Measurements from ENCODE around the gene ATXN2. TPM values are rescaled to one million over a fixed set of nuclear protein-coding genes. Genes with fewer than 3 reads are reported as not detected.
A peak's percentile ranks its signal among the peaks of the same experiment; 100 is the strongest.
"Not testable (repeated sequence)": the region's sequence is repeated elsewhere in the genome, so short reads cannot be mapped to it uniquely, and the experiment has no call there.

Gene ATXN2
- total RNA-seq, 1 donor from 2014 or later: 70.3 TPM

GRCh38 chr12:111467092-111467856 is 131.8 kb downstream of the ATXN2 start:
- Histone ChIP-seq H3K9me3 (no peaks in the 10 kb centered on the region), H3K4me1 (no peaks in the 10 kb centered on the region), H3K27me3 (ENCODE audit: low read depth) (no peaks in the 10 kb centered on the region), H3K36me3 (peaks cover 57% of the 10 kb centered on the region), H3K4me3 (no peak overlapping the region), H3K27ac (no peak overlapping the region)
- ATAC-seq: peak in 1 of 2 donors; percentile 11
- intact Hi-C loops (cut with DNase I): no loop called here
- no peak for DNase-seq
- TF ChIP-seq, protein P1, sequence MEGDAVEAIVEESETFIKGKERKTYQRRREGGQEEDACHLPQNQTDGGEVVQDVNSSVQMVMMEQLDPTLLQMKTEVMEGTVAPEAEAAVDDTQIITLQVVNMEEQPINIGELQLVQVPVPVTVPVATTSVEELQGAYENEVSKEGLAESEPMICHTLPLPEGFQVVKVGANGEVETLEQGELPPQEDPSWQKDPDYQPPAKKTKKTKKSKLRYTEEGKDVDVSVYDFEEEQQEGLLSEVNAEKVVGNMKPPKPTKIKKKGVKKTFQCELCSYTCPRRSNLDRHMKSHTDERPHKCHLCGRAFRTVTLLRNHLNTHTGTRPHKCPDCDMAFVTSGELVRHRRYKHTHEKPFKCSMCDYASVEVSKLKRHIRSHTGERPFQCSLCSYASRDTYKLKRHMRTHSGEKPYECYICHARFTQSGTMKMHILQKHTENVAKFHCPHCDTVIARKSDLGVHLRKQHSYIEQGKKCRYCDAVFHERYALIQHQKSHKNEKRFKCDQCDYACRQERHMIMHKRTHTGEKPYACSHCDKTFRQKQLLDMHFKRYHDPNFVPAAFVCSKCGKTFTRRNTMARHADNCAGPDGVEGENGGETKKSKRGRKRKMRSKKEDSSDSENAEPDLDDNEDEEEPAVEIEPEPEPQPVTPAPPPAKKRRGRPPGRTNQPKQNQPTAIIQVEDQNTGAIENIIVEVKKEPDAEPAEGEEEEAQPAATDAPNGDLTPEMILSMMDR (IDR thresholded peaks at IDR 0.05): no peak

- intact Hi-C loops (cut with DNase I): no loop called here
- no peak for DNase-seq
- Histone ChIP-seq H3K9me3 (no peaks in the 10 kb centered on the region), H3K27me3 (ENCODE audit: low read depth) (no peaks in the 10 kb centered on the region), H3K4me3 (no peak overlapping the region), H3K36me3 (peaks cover 52% of the 10 kb centered on the region), H3K4me1 (peaks cover 5% of the 10 kb centered on the region), H3K27ac (no peak overlapping the region)
- no peak for ATAC-seq
- TF ChIP-seq, protein P1 (IDR thresholded peaks at IDR 0.05): no peak
Observed at GRCh38 chr12:111462210-111462769, 136.8 kb downstream of the ATXN2 start.

GRCh38 chr12:111460111-111460510 is 139.0 kb downstream of the ATXN2 start:
- peaks cover 74% of the 10 kb centered on the region for H3K36me3 ChIP-seq
- H3K9me3 ChIP-seq; H3K4me3 ChIP-seq; intact Hi-C loops (cut with DNase I); H3K27ac ChIP-seq; H3K27me3 ChIP-seq (ENCODE audit: low read depth); ATAC-seq; H3K4me1 ChIP-seq; DNase-seq: not testable (repeated sequence)

GRCh38 chr12:111458546-111459172 is 140.5 kb downstream of the ATXN2 start:
- Histone ChIP-seq H3K4me1 (peaks cover 5% of the 10 kb centered on the region), H3K36me3 (peaks cover 79% of the 10 kb centered on the region), H3K9me3 (no peaks in the 10 kb centered on the region), H3K27ac (no peak overlapping the region), H3K4me3 (no peak overlapping the region), H3K27me3 (ENCODE audit: low read depth) (no peaks in the 10 kb centered on the region)
- no peak for ATAC-seq
- DNase-seq: no peak
- intact Hi-C loops (cut with DNase I): loop anchor here (10.0 kb wide), 1 partner anchor 64 kb away; no protein-coding TSS in a partner anchor
- TF ChIP-seq, protein P1 (IDR thresholded peaks at IDR 0.05): no peak

- Histone ChIP-seq H3K36me3 (peaks cover 86% of the 10 kb centered on the region), H3K4me3 (no peak overlapping the region), H3K4me1 (peaks cover 5% of the 10 kb centered on the region), H3K9me3 (no peaks in the 10 kb centered on the region), H3K27me3 (ENCODE audit: low read depth) (no peaks in the 10 kb centered on the region), H3K27ac (no peak overlapping the region)
- DNase-seq (no peak), ATAC-seq (no peak)
- TF ChIP-seq, protein P1 (IDR thresholded peaks at IDR 0.05): no peak
- intact Hi-C loops (cut with DNase I): loop anchor here (10.0 kb wide), 1 partner anchor 63 kb away; no protein-coding TSS in a partner anchor
Observed at GRCh38 chr12:111457577-111457976, 141.5 kb downstream of the ATXN2 start.
